ENCODE measurements around the gene CEBPB.

The CEBPB gene

DNA sequence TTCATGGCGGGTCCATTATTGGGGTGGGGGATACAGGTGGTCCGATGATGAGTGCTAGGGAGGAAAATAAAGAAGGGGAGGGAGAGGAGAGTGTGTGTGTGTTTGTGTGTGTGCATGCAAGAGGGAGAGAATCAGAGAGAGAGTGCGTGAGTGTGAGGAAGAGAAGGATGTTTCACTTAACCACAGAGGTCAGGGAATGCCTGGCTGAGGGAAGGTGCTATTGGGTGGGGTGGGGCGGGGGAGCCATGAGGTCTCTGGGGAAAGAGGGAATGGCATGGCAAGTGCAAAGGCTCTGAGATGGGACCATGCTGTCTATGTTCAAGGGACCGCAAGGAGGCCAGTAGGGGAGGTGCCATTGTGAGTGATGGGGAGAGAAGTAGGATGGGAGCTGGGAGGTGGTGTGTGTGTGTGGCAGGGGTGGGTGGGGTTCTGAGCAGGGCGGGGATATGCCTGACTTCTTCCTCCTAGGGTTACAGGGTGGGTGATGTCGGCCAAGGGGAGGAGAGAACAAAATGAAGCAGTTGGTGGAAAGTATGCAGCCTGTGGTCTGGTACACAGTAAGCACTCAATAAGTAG, 23.0 kb downstream of the CEBPB start:
- TF ChIP-seq, protein P1, sequence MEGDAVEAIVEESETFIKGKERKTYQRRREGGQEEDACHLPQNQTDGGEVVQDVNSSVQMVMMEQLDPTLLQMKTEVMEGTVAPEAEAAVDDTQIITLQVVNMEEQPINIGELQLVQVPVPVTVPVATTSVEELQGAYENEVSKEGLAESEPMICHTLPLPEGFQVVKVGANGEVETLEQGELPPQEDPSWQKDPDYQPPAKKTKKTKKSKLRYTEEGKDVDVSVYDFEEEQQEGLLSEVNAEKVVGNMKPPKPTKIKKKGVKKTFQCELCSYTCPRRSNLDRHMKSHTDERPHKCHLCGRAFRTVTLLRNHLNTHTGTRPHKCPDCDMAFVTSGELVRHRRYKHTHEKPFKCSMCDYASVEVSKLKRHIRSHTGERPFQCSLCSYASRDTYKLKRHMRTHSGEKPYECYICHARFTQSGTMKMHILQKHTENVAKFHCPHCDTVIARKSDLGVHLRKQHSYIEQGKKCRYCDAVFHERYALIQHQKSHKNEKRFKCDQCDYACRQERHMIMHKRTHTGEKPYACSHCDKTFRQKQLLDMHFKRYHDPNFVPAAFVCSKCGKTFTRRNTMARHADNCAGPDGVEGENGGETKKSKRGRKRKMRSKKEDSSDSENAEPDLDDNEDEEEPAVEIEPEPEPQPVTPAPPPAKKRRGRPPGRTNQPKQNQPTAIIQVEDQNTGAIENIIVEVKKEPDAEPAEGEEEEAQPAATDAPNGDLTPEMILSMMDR (conservative IDR thresholded peaks at IDR 0.05), result no peak
- no peak overlapping the region for H3K27ac ChIP-seq

DNA sequence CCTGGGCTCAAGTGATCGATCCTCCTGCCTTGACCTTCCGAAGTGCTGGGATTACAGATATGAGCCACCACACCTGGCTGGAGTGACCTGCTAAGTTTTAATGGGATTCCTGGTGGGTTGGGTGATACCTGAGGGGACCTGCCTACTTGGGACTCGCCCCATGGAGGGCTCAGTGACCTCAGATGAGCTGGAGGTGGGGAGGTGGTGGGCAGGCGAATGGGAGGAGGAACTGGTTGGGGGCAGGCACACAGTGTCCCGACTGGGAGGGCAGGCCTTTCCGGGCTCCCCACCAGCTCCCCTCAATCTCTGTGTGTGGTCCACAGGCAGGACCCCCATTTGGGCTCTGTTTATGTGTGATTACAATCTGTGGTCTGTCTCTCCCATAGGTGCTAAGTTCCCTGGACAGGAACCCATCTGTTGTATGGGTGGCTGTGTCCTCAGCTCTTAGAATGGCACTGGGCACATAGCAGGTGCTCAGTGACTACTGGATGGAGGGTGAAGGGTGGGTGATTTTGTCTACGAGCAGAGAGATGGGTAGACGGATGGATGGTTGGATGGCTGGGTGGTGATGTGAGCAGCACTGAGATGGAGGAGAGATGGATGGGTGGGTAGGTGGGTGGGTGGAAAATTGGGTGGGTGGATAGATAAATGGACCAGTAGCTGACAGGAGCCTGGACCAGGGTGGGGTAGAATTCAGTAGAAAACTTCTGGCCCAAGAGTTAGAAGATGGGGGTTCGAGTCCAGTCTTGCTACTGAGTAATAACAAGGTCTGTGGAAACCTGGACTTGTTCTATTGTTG, 23.8 kb downstream of the CEBPB start:
- no peak overlapping the region for H3K27ac ChIP-seq
- TF ChIP-seq, protein P1 (conservative IDR thresholded peaks at IDR 0.05), result no peak

DNA sequence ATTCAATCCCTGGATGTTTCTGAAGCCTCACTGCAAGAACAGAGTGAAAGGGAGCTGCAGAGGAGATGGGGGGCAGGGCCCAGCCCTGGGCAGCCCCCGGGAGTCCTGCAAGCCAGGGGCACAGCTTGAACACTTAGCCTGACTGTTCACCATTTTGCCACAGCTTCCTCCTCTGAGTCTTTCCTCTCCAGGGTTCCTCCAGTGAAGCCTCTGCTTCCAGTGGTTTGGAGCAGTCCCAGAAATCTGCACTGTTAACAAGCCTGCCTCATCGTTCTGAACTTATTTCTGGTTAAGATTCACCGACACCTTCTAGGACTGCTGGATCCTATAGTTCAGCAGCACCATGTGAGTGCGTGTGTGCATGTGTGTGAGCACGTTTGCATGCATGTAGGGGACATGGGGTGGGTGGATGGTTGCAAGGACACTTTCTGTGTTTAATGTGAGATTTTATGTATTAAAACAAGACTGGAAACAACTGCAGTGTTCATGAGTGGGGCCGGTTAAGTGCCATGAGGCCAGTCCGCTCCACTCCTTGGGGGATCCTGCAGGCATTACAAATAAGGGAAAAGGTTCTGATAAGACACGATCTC, 24.6 kb downstream of the CEBPB start:
- TF ChIP-seq, protein P1 (conservative IDR thresholded peaks at IDR 0.05), result no peak
- H3K27ac ChIP-seq, result no peak overlapping the region

DNA sequence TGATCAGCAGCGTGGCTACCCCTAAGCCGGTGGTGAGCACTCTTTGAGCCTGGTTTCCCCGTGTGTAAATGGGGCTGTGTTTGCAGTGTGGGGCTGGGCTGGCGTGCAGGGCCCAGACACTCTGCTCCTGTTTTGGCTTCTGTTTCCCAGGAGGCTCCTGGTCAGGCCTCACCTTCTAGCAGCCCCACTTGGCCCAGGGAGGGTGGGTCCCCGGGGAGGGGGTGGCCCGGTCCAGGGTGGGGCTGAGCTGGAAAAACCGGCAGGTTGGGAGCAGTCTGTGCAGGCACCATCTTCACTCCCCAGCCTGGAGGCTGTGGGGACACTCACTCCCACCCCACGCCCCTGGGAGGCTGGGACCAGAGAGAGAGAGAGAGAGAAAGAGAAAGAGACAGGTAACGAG, 25.3 kb downstream of the CEBPB start:
- no peak overlapping the region for H3K27ac ChIP-seq
- TF ChIP-seq, protein P1 (conservative IDR thresholded peaks at IDR 0.05), result no peak

DNA sequence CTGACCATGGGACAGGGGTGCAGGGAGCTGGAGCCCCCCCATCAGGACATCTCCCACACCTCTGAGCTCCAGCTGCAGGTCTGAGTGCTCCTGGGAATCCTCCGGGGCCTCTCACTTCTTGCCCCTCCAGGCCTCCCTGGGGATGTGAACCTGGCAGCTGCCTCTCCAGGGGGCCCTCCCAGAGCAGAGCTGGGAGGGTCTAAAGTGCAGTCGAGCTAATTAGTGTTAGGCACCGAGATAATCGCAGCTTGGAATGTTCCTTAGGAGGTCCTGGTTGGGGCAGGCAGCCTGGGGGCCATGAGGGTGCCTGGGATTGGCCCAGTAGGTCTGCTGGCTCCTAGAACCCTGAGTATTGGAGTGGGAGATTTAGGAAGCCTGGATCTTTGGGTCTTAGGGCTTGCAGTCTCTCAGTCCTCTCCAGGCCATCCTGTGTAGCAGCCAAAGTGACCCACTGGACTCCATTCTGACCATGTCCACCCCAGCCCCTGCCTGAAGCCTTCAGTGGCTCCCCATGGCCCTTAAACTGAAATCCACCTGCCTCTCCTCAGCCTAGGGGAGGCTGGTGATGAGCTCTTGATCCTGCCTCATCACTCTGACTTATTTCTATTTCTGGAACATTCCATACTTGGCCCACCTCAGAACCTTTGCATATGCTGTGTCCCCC, 26.0 kb downstream of the CEBPB start:
- H3K27ac ChIP-seq, result no peak overlapping the region
- TF ChIP-seq, protein P1 (conservative IDR thresholded peaks at IDR 0.05), result no peak

DNA sequence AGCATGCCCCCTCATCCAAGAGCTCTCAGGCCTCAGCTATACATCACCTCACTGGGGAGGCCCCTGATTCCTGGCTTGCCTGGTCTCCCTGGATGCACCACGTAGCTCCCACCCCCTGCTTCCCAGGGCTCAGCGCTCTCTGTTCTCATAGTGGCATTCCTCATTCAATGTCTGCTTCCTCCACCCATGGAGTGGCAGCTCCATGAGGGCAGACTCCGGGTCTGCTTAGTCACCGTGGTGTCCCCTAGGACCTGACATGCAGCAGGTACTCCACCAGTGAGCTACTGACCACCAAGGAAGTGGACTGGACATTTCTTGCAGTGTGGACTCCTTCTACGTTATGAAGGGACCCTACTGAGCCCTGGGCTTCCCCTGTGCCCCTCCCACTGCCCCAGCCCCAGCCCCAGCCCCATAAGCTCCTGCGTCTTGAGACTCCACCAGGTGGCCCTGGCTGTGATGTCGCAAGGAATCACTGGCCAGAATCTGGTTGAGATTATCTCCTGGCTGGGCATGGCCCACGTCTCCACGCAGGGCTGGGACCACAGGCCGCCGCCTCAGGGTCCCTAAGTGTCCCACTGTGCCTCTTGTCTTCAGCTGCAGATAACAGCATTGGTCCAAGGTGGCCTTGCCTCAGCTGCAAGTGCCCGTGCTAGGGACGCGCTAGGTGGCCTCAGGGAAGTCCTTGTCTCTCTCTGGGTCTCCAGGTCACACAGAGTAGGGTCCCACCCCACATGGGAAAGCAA, 26.7 kb downstream of the CEBPB start:
- TF ChIP-seq, protein P1 (conservative IDR thresholded peaks at IDR 0.05), result no peak

More for the DNA sequence above, 26.7 kb downstream of the CEBPB start:
- H3K27ac ChIP-seq, result no peak overlapping the region

Measured in VCaP (cell line).